H9 (cell line): ENCODE data around the gene RYR3. TPM values are rescaled to one million over a fixed set of nuclear protein-coding genes. Genes with fewer than 3 reads are reported as not detected.

Experiments used
- DNase-seq: peaks from one replicate; pipeline ENCODE4 v3.0.0-alpha.2; 2017
- H2AFZ ChIP-seq: one replicate; pipeline ENCODE4 v1.6.1; 2013; ENCODE audit warnings: mild to moderate bottlenecking, low read length, control low read depth, moderate library complexity
- H2AK5ac ChIP-seq: 2 replicates; pipeline ENCODE4 v1.6.1; 2013; ENCODE audit warnings: low read length, control low read depth, mixed read lengths; ENCODE audit not compliant: insufficient read length
- H2BK120ac ChIP-seq: one replicate; pipeline ENCODE4 v1.6.1; 2013; ENCODE audit warnings: low read depth, mild to moderate bottlenecking, low read length, control low read depth, inconsistent platforms; ENCODE audit not compliant: poor library complexity, severe bottlenecking
- H2BK12ac ChIP-seq: 2 replicates; pipeline ENCODE4 v1.6.1; 2013; ENCODE audit warnings: low read length, control low read depth, mixed read lengths, low read depth; ENCODE audit not compliant: insufficient read length
- H2BK15ac ChIP-seq: 2 replicates; pipeline ENCODE4 v1.6.1; 2013; ENCODE audit warnings: low read depth, low read length, control low read depth
- H2BK20ac ChIP-seq: one replicate; pipeline ENCODE4 v1.6.1; 2013; ENCODE audit warnings: low read depth, mild to moderate bottlenecking, low read length, control low read depth, inconsistent platforms; ENCODE audit not compliant: poor library complexity, severe bottlenecking
- H2BK5ac ChIP-seq: 2 replicates; pipeline ENCODE4 v1.6.1; 2013; ENCODE audit warnings: low read length, control low read depth, mixed read lengths; ENCODE audit not compliant: insufficient read length
- H3K14ac ChIP-seq: 2 replicates; pipeline ENCODE4 v1.6.1; 2013; ENCODE audit warnings: low read length, control low read depth; ENCODE audit not compliant: insufficient read depth
- H3K18ac ChIP-seq: 2 replicates; pipeline ENCODE4 v1.6.1; 2013; ENCODE audit warnings: low read depth, mild to moderate bottlenecking, mixed read lengths, low read length, control low read depth; ENCODE audit not compliant: insufficient read length
- H3K23ac ChIP-seq: 2 replicates; pipeline ENCODE4 v1.6.1; 2013; ENCODE audit warnings: low read length, control low read depth, mixed read lengths, low read depth; ENCODE audit not compliant: insufficient read length
- H3K23me2 ChIP-seq: 2 replicates; pipeline ENCODE4 v1.6.1; 2013; ENCODE audit warnings: low read depth, mild to moderate bottlenecking, mixed read lengths, low read length, control low read depth; ENCODE audit not compliant: insufficient read length, poor library complexity, severe bottlenecking
- H3K27ac ChIP-seq: 2 replicates; pipeline ENCODE4 v1.5.1; 2013; ENCODE audit warnings: low read length, control low read depth, mixed read lengths, low read depth; ENCODE audit not compliant: insufficient read length
- H3K27me3 ChIP-seq: 2 replicates; pipeline ENCODE4 v1.6.1; 2013; ENCODE audit warnings: low read length, control low read depth, inconsistent platforms; ENCODE audit not compliant: insufficient read depth
- H3K4ac ChIP-seq: 2 replicates; pipeline ENCODE4 v1.6.1; 2013; ENCODE audit warnings: low read depth, mild to moderate bottlenecking, control low read depth, inconsistent platforms, low read length, moderate library complexity
- H3K4me1 ChIP-seq: 2 replicates; pipeline ENCODE4 v1.6.1; 2013; ENCODE audit warnings: low read length, control low read depth, inconsistent platforms; ENCODE audit not compliant: insufficient read depth
- H3K4me2 ChIP-seq: 2 replicates; pipeline ENCODE4 v1.6.1; 2013; ENCODE audit warnings: low read length, control low read depth, mixed read lengths; ENCODE audit not compliant: insufficient read length, insufficient read depth
- H3K56ac ChIP-seq: 2 replicates; pipeline ENCODE4 v1.6.1; 2013; ENCODE audit warnings: low read depth, mild to moderate bottlenecking, mixed read lengths, low read length, control low read depth; ENCODE audit not compliant: insufficient read length
- H3K79me1 ChIP-seq: 2 replicates; pipeline ENCODE4 v1.6.1; 2013; ENCODE audit warnings: low read depth, mild to moderate bottlenecking, moderate library complexity, low read length, control low read depth, inconsistent platforms; ENCODE audit not compliant: insufficient read depth, poor library complexity, severe bottlenecking
- H3K79me2 ChIP-seq: 2 replicates; pipeline ENCODE4 v1.6.1; 2013; ENCODE audit warnings: low read length, control low read depth, inconsistent platforms; ENCODE audit not compliant: insufficient read depth
- H3K9ac ChIP-seq: 2 replicates; pipeline ENCODE4 v1.6.1; 2013; ENCODE audit warnings: low read length, control low read depth, mixed read lengths; ENCODE audit not compliant: insufficient read length; ENCODE audit errors: extremely low read depth
- H3K9me3 ChIP-seq: one replicate; pipeline ENCODE4 v1.6.1; 2013; ENCODE audit warnings: low read depth, low read length, inconsistent platforms; ENCODE audit not compliant: control insufficient read depth
- H3T11ph ChIP-seq: one replicate; pipeline ENCODE4 v1.6.1; 2013; ENCODE audit warnings: mild to moderate bottlenecking, low read length, control low read depth, inconsistent platforms
- H4K20me1 ChIP-seq: one replicate; pipeline ENCODE4 v1.6.1; 2013; ENCODE audit not compliant: control insufficient read depth, insufficient read length, insufficient read depth
- H4K5ac ChIP-seq: 2 replicates; pipeline ENCODE4 v1.6.1; 2013; ENCODE audit warnings: low read depth, mild to moderate bottlenecking, mixed read lengths, low read length, control low read depth; ENCODE audit not compliant: insufficient read length
- H4K8ac ChIP-seq: replicated peaks from 2 replicates; pipeline ENCODE4 v1.6.1; 2013; ENCODE audit warnings: low read length, control low read depth, mixed read lengths, low read depth; ENCODE audit not compliant: insufficient read length
- H4K91ac ChIP-seq: 2 replicates; pipeline ENCODE4 v1.6.1; 2013; ENCODE audit warnings: low read depth, mild to moderate bottlenecking, moderate library complexity, mixed read lengths, low read length, control low read depth; ENCODE audit not compliant: insufficient read length
- H3K27ac Mint-ChIP-seq, 3 experiments: 2 replicates in 2 of 3; 3 replicates in 1 of 3; pipeline ENCODE4 v1.8.0; 2020 to 2021; ENCODE audit warnings: mixed read lengths in 3 of 3, mild to moderate bottlenecking in 1 of 3, moderate library complexity in 1 of 3
- H3K27me3 Mint-ChIP-seq: 2 replicates; pipeline ENCODE4 v1.8.0; 2021; ENCODE audit warnings: low read depth, mild to moderate bottlenecking, moderate library complexity, mixed read lengths
- H3K36me3 Mint-ChIP-seq, 3 experiments: 2 replicates in 2 of 3; 3 replicates in 1 of 3; pipeline ENCODE4 v1.8.0; 2020 to 2021; ENCODE audit warnings: low read depth in 3 of 3, mixed read lengths in 3 of 3; ENCODE audit not compliant: insufficient read depth in 1 of 3
- H3K4me1 Mint-ChIP-seq, 2 experiments: 2 replicates each; pipeline ENCODE4 v1.8.0; 2020; ENCODE audit warnings: mixed read lengths in 2 of 2
- H3K4me3 Mint-ChIP-seq, 2 experiments: 2 replicates in 1 of 2; 3 replicates in 1 of 2; pipeline ENCODE4 v1.8.0; 2020 to 2021; ENCODE audit warnings: mild to moderate bottlenecking in 2 of 2, mixed read lengths in 2 of 2, moderate library complexity in 1 of 2
- H3K9me3 Mint-ChIP-seq, 2 experiments: 2 replicates in 1 of 2; 3 replicates in 1 of 2; pipeline ENCODE4 v1.8.0; 2020; ENCODE audit warnings: mild to moderate bottlenecking in 2 of 2, mixed read lengths in 2 of 2, moderate library complexity in 1 of 2
- WGBS: extraction: QIAGEN DNeasy Blood & Tissue Kit; methylation state at CpG from one replicate; pipeline ENCODE4 v1.1.7; 2013; ENCODE audit warnings: missing lambda C conversion rate, low lambda C conversion rate, mixed read lengths; ENCODE audit not compliant: insufficient read length; ENCODE audit errors: extremely low coverage; 5-methylcytosine and 5-hydroxymethylcytosine counted together
- total RNA-seq: library from RNA; stranded (reverse); gene quantifications from 2 replicates; pipeline ENCODE4 v1.2.1, GENCODE V29; 2021
- TF ChIP-seq, protein P1 (sequence below): fragments of 200-600 bp; sonication (generic); conservative IDR thresholded peaks from 3 replicates; pipeline ENCODE4 v1.8.0; 2021; ENCODE audit warnings: antibody characterized with exemption, mild to moderate bottlenecking

Gene RYR3
- total RNA-seq, 1 experiment from 2014 or later = 0.85 TPM

DNA sequence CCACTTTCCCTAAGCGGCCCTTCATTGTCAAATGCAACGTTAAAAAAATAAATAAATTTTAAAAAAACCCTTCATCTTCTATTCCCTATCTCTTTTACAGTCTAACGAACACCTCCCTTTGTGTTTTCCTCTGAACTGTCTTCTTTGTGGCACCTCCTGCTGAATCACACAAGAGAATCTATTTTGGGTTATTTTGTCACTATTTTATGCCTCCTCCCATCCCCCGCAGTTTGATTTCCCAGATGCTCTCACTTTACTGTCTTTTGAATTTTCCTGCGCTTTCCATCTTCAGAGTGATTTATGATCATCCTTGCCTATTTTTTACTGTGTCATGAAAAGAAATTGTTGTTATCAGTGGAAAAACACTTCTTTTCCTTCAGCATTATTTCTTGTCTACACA lies 32.5 kb downstream of the RYR3 start:
- TF ChIP-seq, protein P1, sequence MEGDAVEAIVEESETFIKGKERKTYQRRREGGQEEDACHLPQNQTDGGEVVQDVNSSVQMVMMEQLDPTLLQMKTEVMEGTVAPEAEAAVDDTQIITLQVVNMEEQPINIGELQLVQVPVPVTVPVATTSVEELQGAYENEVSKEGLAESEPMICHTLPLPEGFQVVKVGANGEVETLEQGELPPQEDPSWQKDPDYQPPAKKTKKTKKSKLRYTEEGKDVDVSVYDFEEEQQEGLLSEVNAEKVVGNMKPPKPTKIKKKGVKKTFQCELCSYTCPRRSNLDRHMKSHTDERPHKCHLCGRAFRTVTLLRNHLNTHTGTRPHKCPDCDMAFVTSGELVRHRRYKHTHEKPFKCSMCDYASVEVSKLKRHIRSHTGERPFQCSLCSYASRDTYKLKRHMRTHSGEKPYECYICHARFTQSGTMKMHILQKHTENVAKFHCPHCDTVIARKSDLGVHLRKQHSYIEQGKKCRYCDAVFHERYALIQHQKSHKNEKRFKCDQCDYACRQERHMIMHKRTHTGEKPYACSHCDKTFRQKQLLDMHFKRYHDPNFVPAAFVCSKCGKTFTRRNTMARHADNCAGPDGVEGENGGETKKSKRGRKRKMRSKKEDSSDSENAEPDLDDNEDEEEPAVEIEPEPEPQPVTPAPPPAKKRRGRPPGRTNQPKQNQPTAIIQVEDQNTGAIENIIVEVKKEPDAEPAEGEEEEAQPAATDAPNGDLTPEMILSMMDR = no peak
- Histone ChIP-seq H2BK12ac (no peak overlapping the region), H4K20me1 (no peaks in the 10 kb centered on the region), H2BK120ac (no peak overlapping the region), H3K79me2 (no peaks in the 10 kb centered on the region), H2AFZ (no peak overlapping the region), H3K4ac (no peak overlapping the region), H3K56ac (no peak overlapping the region), H3K9me3 (no peaks in the 10 kb centered on the region), H3K4me2 (no peak overlapping the region), H2BK20ac (no peak overlapping the region), H4K8ac (no peak overlapping the region), H3K27ac (no peak overlapping the region), H2BK15ac (no peak overlapping the region), H3K27me3 (no peaks in the 10 kb centered on the region), H3K79me1 (no peaks in the 10 kb centered on the region), H3K18ac (no peak overlapping the region), H4K5ac (no peak overlapping the region), H3K14ac (no peak overlapping the region), H3K9ac (no peak overlapping the region), H2AK5ac (no peak overlapping the region), H3T11ph (no peak overlapping the region), H3K23me2 (no peaks in the 10 kb centered on the region), H2BK5ac (no peak overlapping the region), H3K23ac (no peak overlapping the region), H4K91ac (no peak overlapping the region), H3K4me1 (no peaks in the 10 kb centered on the region)
- Mint-ChIP-seq H3K9me3 (peaks cover 0 to 2% of the 10 kb centered on the region in 2 experiments; a peak in 1 of 5 replicates), H3K27me3 (no peaks in the 10 kb centered on the region; the same call in 1 of the 2 replicates), H3K4me3 (no peak overlapping the region), H3K36me3 (no peaks in the 10 kb centered on the region), H3K4me1 (peaks cover 8% of the 10 kb centered on the region in 2 experiments), H3K27ac (no peak overlapping the region)
- WGBS = 100% methylated on average over 3 of the region's 5 CpGs
- no peak for DNase-seq
